Measurements from ENCODE around the gene NCOA6.
"Not testable (repeated sequence)": the region's sequence is repeated elsewhere in the genome, so short reads cannot be mapped to it uniquely, and the experiment has no call there.

The NCOA6 gene

DNA sequence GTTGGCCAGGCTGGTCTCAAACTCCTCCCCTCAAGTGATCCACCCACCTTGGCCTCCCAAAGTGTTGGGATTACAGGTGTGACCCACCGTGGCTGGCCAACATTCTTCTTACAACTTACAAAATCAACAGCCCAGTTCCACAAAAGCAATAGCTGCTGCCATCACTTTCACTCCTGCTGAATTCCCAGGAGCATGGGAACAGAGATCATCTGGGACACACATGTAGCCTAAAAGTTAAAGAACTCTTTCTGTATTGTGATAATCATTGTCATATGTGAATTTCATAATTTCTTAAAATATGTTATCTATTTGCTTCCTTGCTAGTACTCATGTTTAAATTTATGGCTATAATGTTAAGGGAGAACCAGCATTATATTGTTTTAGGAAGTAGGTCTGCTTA is 51.7 kb downstream of the NCOA6 start:
- no peak for DNase-seq

DNA sequence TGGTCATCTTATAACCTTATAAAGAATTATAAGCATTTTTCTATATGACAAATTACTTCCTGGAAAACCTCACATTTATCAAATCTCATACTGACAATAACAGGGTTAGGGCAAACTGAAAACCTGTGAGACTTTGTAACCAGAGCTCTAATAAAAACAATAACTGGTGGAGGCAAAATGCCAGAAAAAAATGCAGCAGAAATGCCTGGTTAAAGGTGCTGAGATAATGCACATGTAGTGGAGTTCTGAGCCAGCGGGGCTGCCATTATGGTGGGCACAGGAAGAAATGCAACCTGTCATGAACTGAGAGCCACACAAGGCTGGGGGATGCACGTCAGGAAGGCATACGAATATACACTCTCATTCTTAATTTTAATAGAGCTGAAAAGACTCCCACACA is 53.0 kb downstream of the NCOA6 start:
- no peak for DNase-seq

DNA sequence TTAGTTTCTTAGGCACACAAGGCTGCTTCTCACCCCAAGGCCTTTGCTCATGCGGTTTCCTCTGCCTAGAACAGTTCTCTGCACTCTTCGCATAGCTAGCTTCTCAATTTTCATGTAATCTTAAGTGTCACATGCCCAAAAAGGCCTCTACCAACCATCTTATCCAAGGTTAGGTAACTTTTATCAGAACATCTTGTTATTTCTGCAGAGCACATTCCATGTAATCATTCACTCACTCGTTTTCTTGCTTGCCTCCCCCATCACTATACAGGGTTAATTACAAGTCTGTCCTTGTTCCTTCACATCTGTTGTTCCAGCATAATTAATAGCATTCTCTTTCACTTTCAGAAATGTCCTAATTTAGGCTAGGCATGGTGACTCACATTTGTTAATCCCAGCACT is 53.8 kb downstream of the NCOA6 start:
- DNase-seq, result no peak

DNA sequence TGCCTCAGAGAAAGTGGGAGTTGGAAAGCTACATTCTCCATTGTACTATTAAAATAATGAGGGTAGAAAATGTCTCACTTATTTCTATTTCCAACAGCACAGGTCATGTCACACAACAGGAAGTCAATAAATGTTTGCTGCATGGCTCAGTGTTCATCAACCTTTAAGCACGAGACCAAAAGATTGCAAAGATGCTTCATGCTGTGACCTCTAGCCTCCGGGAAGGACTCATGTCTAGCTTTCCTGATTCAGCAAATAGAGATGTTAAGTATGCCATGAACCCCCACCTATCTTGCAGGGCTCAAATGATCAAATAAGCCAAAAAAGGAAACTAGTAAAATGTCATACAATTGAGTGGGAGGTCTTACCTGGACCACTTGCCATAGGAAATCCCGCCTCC is 57.4 kb downstream of the NCOA6 start:
- DNase-seq, result no peak

DNA sequence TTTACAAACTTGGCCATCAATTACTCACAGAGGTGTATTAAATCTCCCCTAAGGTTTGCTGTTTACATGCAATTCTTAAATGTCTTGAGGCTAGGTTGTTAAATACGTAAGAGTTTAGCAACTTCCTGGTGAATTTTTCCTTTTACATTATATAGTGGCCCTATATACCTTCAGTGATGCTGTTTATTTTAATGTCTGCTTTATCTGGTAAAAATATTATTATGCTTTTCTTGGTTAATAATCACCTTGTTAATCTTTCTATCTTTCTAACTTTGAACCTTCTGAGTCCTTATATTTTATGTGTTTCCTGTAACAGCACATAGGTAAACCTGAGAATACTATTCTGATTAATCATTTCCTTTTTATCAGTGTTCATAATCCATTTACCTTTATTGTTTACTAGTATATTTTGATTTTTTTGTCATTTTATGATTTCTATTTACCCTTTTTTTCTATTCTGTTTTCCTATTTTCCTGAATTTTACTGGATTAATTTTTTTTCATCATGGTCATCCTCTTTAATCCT is 63.4 kb downstream of the NCOA6 start:
- DNase-seq, result no peak

DNA sequence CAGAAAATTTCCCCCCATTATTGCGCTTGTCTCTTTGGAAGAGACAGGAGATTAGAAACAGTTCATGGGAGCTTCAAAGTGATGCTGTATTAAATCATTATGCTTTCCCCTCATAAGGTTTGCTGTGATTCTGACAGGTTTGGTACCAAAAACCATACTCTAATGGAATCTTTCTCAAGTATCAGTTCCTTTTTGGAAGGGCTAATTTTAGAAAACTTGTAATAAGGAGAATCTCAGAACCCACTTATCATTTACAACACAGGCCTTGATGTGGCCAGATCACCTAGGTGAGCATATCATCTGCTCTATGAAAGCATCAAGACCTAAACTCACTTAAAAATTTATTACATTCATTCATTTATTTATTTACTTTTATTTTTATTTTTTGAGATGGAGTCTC is 70.1 kb downstream of the NCOA6 start:
- DNase-seq, result no peak

DNA sequence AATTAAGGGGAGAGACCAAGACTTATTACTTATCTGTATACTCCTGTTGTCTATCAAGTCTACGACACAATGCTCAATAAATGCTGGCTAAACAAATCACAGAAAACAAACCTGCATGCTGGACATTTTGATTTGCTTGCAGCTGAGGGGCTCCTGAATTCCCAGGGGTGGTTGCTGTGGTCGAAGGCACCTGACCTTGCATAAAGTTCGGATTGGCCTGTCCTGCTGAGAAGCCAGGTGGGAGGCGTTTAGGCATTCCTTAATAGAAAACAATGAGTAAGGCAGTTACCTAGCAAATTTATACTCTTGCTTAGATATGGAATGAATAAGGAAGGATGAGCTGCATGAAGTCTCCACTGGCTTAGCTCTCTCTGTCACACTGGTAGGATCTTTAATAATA is 70.8 kb downstream of the NCOA6 start:
- no peak for DNase-seq

DNA sequence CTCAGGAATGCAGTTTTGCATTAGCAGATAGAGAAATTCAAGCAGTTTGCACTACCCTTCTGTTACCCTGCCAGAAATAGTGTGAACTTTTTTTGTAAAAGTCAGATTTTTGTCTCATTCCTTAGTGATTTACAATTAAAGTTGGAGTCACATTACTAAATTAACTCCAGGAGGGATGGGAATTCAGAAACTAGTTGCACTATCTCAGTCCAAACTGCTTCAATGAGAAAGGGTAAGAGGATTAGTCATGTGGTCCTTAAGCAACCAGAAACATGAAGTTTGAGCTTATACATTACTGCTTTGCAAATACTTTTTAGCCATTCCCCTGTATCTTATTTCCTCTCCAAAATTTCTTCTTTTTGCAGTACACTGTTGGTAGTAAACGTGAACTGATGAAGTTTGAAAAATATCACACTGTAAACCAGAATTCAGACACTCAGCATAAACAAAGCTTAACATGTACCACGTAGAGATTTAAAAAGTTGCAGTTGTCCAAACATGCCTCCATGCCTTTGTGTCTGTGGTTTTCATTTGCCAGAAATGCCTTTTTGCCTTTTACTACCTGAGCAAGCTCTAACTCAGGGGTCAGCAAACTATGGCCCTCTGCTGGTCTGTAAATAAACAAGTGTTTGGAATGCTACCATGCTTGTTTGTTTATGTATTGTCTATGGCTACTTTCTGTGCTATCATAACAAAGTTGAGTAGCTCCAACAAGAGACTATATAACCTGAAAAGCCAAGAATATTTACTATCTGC is 71.6 kb downstream of the NCOA6 start:
- DNase-seq, result no peak

DNA sequence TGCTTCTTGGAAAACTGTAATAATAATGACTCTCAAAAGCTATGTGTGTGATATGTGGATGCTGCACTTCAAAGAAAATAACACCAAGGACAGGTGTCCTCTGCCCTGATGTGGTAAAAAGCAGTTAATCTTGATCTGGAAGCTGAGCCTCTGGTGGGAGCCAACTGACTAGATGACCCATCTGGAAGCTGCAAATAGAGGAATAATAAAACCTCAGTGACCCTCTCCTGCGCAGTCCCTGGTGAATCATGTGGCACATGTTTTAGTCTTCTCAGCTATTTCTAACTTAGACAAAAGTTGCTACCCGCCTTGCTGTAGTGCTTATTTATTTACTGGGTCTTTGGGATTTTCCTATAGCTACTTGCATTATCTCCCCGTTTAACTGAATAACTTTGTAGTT is 74.0 kb downstream of the NCOA6 start:
- DNase-seq, result no peak

DNA sequence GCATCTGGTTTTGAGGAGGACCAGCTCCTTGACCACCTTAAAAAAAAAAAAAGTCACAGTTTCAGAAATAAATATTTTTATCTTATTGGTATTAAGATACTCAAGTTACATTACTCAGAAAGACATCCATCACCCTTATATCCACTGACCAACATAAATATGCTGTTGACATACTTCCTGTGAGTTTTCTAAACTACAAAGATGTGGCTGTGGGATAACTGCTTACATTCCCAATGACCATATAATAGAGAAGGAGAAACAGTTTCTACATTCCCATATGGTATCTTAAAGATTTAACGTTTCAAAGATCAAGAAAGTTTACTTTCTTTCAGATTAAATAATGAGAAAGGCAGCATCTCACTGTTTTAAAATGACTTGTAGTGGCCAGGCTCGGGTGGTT is 75.0 kb downstream of the NCOA6 start:
- no peak for DNase-seq

DNA sequence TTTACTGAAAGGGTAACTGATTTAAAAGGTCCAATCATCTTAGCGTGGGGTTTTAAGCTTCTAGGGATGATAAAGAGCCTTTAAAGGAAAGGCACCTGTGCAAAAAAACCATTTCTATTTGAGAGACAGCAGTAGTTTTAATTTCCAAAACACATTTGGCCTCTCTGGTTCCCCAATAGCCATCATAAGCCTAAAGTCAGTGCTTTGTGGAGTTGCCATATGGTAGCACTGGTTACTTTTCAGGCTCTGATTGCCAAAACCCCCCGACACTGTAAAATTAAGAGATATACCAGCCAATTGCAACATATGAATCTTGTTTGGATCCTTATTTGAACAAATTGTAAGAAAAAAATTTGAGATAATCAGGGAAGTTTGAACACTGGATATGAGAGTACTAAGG is 76.7 kb downstream of the NCOA6 start:
- no peak for DNase-seq

DNA sequence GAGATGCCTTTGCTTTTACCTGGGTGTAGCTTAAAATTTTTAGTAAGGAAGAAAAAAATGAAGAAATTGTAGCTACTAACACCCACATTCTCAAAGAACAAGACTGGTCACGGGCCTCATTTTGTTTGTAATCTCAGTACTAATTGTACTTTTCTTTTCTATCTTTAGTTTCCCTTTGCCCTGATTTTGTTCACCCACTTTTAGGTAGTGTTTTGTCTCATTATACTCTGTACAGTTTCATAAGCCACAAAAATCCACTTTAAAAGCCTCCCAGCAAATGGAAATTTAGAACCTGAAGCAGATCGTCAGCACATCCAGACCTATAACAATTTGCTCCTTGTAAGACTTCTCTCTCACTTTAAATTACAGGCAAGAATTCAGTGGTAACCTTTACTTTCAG is 78.0 kb downstream of the NCOA6 start:
- DNase-seq, result no peak

DNA sequence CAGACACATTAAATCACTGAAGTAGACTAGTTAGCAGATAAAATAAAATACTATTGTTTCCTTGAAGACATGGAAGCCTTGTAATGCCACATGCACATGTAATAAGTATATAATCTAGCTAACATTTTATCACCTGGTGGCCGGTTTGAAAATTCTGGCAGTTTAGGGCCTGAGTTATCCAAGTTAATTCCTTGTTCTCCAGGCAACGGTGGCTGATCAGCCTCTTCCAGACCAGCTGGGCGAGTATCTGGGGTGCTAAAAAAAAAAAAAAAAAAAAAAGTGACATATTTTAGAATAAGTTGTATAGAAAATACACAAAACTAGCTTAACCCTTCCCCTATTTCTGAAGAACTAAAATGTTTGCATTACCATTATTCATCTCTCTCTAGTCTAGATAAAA is 78.8 kb downstream of the NCOA6 start:
- no peak for DNase-seq

DNA sequence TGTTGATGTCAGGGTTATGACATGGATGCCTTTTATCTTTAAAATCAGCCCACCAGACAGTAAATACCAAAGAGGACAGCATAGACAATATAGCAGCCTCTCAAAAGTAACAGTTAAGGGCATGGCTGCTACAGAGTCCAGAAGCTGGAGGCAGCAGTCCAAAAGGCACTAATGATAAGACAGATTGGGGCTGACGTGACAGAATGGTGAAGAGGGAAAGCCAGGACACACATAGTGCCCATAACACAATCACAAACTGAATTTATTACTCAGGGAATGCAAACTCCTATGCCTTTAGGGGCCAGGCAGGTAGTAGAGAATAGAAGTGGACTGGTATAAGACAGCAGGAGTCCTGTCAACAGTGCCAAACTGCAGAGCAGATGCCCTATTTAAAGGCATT is 80.6 kb downstream of the NCOA6 start:
- no peak for DNase-seq

DNA sequence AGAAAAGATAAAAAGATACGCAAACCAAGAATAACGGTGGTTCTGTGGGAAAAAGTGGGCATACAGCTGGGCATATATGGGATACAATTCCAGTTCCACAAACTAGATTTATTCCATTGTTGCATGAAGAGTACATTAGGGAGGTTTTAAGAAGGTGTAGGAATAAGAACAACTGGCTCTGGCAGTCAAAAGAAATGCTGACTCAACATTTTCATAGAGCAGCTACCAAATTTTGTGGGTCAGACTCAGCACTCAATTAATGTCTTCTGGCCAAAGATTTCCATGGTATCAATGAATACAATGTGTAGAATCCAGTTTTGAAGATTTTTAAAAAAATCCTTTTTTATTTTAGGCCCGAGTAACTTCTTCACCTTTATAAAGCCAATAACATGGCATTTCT is 81.1 kb downstream of the NCOA6 start:
- no peak for DNase-seq

DNA sequence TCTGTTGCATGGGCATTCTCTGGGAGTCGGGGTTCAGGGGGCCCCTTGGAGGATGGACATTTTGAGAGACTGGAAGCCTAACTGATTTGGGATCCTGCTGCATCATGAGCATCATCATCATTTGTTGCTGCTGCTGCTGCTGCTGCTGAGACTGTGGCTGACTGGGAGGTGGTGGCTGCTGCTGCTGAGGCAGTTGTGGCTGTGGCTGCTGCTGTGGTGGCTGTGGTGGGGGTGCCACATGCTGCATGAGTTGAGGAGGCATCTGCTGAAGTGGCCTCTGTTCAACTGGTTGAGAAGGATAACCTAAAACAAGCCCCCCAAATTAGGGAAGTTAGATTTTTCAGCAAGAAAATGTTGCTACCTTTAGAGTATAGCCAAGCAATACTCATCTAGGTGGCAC is 82.4 kb downstream of the NCOA6 start:
- DNase-seq, result no peak

DNA sequence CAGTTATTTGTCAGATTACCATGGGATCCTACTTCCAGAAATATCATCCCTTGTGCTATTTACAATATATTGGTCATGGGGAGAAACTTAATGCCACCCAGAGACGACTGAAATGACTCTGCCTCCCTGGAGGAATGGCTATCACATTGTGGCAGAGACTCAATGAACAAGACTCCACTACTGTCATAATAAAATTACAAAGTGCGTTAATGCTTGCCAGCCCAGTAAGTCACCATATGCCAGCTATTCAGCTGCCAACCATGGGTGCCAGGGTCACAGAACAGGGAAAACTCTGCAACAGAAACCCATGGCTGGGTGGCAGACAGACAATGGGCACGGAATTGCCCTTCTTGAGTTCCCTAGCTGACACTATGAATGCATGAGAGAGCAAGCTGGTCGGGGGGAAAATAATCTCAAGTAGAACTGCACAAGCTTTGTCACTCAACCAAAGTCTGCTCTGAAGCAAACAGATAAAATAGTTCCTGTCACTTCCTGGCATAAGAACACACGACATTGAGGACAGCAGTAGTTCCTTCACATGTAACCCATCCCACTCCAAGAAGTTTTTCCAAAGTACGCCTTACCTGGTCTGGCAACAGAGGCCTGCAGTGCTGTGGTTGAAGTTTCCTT is 89.2 kb downstream of the NCOA6 start:
- DNase-seq, result no peak

DNA sequence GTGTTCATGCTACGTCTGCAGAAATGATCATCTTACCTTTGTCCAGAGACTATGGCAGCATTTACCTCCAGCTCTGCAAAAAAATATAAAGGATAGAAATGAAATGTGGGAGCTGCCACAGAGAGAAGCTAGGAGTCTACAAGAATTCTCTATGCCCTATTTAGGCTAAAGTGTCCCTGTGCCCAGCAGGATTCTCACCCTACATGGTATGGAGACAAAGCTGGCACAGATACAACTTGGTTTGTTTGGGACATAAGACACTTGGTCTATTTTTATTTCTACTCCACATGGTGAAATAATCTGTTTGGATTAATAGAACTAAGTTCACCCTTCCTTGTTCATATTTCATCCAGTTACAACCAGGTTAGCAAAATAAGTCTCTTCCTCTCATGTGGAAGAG is 92.9 kb downstream of the NCOA6 start:
- DNase-seq, result no peak

DNA sequence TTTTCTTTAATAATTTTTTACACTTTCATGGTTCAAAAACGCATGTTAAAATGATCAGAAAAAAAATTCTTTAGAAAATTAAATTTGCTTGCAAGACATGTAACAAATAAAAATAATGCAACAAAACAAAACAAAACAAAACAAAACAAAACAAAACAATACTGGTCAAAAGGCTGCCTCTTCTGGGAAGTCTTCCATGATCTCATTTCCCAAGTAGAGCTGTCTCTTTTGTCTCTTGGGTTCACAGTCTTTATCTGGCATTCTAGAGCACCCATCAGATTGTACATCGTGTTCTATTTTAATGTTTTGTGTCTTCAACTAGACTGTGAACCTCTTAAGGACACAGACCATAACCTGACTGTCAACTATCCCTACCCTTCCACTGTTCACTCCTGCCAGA is 96.0 kb downstream of the NCOA6 start:
- no peak for DNase-seq

DNA sequence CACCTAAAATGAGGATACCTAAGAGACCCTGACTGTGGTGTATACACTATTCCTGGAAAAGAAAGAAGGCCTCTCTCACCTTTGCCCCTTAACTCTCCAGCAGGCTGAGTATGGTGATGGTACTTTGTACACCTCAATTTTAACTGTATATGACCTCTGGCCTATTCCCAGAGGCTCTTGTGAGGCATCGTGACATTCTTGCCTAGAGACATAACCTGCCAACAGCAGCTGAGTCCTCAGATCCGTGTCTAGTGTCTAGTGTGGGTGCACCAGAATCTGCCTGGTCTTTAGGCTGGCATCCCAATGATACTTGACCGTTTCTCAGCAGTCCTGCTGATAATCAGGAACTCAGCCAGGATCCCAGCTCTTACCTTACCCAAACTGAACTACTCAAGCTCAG is 101.3 kb downstream of the NCOA6 start:
- DNase-seq, result no peak

DNA sequence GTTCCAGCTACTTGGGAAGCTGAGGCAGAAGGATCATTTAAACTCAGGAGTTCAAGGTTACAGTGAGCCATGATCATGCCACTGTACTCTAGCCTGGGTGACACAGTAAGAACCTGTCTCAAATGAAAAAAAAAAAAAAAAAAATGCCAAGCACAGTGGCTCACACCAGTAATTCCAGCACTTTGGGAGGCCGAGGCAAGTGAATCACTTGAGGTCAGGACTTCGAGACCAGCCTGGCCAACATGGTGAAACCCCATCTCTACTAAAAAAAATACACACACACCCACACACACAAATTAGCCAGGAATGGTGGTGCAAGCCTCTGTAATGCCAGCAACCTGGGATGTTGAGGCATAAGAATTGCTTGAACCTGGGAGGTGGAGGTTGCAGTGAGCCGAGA is 102.9 kb downstream of the NCOA6 start:
- DNase-seq, result not testable (repeated sequence)

DNA sequence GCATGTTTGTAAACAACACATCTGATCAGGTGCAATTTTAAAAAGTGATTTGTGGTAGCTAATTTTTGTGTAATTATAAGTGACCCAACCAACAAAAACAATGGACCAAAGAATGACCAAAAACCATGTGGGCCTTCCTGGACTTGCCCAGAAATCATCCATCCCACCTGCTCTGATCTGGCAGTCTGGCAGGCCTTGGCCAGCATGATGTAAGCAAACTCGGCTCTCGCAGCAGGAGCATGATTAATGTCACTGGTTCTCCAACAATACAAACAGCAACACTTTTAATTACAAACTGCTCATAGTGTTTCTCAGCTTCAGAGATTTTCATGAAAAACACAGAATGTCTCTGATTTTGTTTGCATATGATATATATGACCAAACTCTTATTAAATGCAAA is 105.2 kb downstream of the NCOA6 start:
- no peak for DNase-seq

DNA sequence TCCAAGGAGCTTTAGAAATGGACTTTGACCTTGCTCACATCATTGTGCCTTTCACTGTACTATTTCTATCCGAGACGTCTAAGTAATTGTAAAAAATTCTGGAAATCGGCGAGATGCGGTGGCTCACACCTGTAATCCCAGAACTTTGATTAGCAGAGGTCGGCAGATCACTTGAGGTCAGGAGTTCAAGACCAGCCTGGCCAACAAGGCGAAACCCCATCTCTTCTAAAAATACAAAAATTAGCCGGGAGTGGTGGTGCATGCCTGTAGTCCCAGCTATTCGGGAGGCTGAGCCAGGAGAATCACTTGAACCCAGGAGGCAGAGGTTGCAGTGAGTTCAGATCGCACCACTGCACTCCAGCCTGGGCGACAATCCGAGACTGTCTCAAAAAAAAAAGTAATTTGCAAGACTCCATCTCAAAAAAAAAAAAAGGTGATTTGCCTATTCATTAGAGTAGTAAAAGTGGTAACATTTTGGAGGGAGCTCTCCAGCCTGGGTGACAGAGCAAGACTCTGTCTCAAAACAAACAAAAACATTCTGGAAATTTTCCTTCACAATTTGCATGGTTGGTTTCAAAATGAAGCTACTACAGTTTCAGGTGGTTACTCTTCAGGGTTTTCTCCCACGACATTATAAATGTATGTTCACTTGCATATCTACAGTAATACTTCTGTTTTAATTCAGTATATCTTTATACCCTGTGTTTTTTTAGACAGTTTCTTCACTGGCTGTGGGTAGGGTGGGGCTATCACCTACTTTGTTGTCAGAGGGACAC is 106.0 kb downstream of the NCOA6 start:
- not testable (repeated sequence) for DNase-seq

All from CD4-positive, alpha-beta T cell treated with Interleukin-1 beta for 1 hour (primary cell).